ENCODE results near the gene PRKCB. TPM values are rescaled to one million over a fixed set of nuclear protein-coding genes. Genes with fewer than 3 reads are reported as not detected.

PRKCB gene
- total RNA-seq, 1 experiment from 2014 or later = 0.89 TPM

DNA sequence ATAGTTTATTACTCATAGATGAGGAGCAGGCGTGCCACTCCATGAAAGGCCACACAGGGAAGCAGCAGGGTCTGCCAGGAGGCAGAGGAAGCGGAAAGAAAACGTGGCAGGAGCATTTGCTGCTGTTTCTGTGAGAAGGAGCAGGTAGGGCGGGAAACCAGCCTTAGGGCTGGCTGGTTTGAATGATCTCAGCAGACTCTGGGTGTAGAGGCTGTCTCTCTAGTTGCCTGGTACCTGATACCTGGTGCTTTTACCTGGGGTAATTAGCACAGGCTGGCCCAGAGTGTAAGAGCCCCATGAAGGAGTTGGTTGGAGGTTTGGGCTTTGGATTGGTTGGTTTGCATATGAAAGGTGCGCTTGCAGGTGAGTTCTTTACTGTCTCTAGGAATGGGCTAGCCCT, 215.3 kb downstream of the PRKCB start:
- Histone ChIP-seq H3K4me3 (replicated peaks in 1 of 2; ENCODE audit: low read depth in 1 of 2, low read length in 2 of 2) (no peak overlapping the region), H4K20me1 (ENCODE audit: insufficient read depth) (no peaks in the 10 kb centered on the region), H3K9me2 (ENCODE audit: insufficient read depth) (no peaks in the 10 kb centered on the region), H3K27me3 (ENCODE audit: insufficient read depth, low read length) (peaks cover 48% of the 10 kb centered on the region), H3K9me3 (ENCODE audit: control insufficient read depth in 1 of 2, insufficient read depth in 1 of 2, low read depth in 1 of 2, low read length in 2 of 2) (no peaks in the 10 kb centered on the region), H3K4me1 (ENCODE audit: control insufficient read depth in 1 of 2, insufficient read depth in 2 of 2, low read length in 2 of 2) (no peaks in the 10 kb centered on the region), H3K36me3 (ENCODE audit: control insufficient read depth in 1 of 2, insufficient read depth in 2 of 2, low read length in 2 of 2) (no peaks in the 10 kb centered on the region), H2AFZ (ENCODE audit: low read depth, low read length, poor library complexity, severe bottlenecking) (no peak overlapping the region), H3K79me2 (ENCODE audit: insufficient read depth, low read length) (no peaks in the 10 kb centered on the region), H3K9ac (ENCODE audit: low read length) (no peak overlapping the region), H3K27ac (ENCODE audit: low read depth, low read length) (no peak overlapping the region), H3K4me2 (ENCODE audit: low read length) (no peak overlapping the region)
- ChIA-PET CTCF (no interaction called here), POLR2A (no interaction called here), RAD21 (ENCODE audit: low non-redundant PET in 1 of 2, low total read pairs in 2 of 2, uncharacterized antibody in 2 of 2, unreplicated experiment in 2 of 2) (no interaction called here)
- intact Hi-C loops (cut with micrococcal nuclease) = no loop called here
- DNase-seq (ENCODE audit: low read depth, low spot score) = no peak
- no TSS peak for BruUV-seq (replicated peaks)
- no peak for ATAC-seq
- TF ChIP-seq JUND (IDR thresholded peaks at IDR 0.05) = no peak
- TF ChIP-seq YY1 (IDR thresholded peaks at IDR 0.05; ENCODE audit: extremely low read depth, insufficient replicate concordance, low read depth, low read length) = no peak
- no peak for TF ChIP-seq POLR2A (IDR thresholded peaks at IDR 0.05; ENCODE audit: borderline replicate concordance, extremely low read depth, insufficient read depth, insufficient read length)
- no peak for TF ChIP-seq ELF1 (IDR thresholded peaks at IDR 0.05; ENCODE audit: borderline replicate concordance, low read depth)
- TF ChIP-seq ZFX (IDR thresholded peaks at IDR 0.05) = no peak

DNA sequence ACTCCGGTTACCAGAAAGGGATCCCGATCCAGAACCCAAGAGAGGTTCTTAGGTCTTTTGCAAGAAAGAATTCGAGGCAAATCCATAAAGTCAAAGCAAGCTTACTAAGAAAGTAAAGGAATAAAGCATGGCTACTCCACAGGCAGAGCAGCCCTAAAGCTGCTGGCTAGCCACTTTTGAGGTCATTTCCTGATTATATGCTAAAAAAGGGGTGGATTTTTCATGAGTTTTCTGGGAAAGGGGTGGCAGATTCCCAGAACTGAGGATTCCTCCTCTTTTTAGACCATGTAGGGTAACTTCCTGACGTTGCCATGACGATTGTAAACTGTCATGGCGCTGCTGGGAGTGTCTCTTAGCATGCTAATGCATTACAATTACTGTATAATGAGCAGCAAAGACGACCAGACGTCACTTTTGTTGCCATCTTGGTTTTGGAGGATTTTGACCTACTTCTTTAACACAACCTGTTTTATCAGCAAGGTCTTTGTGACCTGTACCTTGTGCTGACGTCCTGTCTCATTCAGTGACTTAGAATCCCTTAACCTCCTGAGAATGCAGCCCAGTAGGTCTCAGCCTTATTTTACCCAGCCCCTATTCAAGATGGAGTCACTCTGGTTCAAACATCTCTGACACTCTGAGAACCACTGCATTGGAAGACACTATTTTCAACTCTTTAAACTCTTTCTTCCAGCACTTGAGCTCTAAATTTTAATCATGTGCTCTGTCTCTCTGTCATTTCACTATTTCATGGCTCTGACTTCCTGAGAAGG, 216.7 kb downstream of the PRKCB start:
- ATAC-seq (no peak), DNase-seq (ENCODE audit: low read depth, low spot score) (no peak)
- H3K9me3 ChIP-seq (ENCODE audit: control insufficient read depth in 1 of 2, insufficient read depth in 1 of 2, low read depth in 1 of 2, low read length in 2 of 2) = no peaks in the 10 kb centered on the region
- H3K4me3 ChIP-seq (replicated peaks in 1 of 2; ENCODE audit: low read depth in 1 of 2, low read length in 2 of 2) = no peak overlapping the region
- peaks cover 57% of the 10 kb centered on the region for H3K27me3 ChIP-seq (ENCODE audit: insufficient read depth, low read length)
- intact Hi-C loops (cut with micrococcal nuclease) = no loop called here
- no peaks in the 10 kb centered on the region for H3K4me1 ChIP-seq (ENCODE audit: control insufficient read depth in 1 of 2, insufficient read depth in 2 of 2, low read length in 2 of 2)
- H3K79me2 ChIP-seq (ENCODE audit: insufficient read depth, low read length) = no peaks in the 10 kb centered on the region
- ChIA-PET POLR2A (no interaction called here), CTCF (no interaction called here), RAD21 (ENCODE audit: low non-redundant PET in 1 of 2, low total read pairs in 2 of 2, uncharacterized antibody in 2 of 2, unreplicated experiment in 2 of 2) (no interaction called here)
- no TSS peak for BruUV-seq (replicated peaks)
- no peaks in the 10 kb centered on the region for H4K20me1 ChIP-seq (ENCODE audit: insufficient read depth)
- no peak overlapping the region for H3K4me2 ChIP-seq (ENCODE audit: low read length)
- H3K9ac ChIP-seq (ENCODE audit: low read length) = no peak overlapping the region
- no peaks in the 10 kb centered on the region for H3K9me2 ChIP-seq (ENCODE audit: insufficient read depth)
- no peaks in the 10 kb centered on the region for H3K36me3 ChIP-seq (ENCODE audit: control insufficient read depth in 1 of 2, insufficient read depth in 2 of 2, low read length in 2 of 2)
- no peak overlapping the region for H3K27ac ChIP-seq (ENCODE audit: low read depth, low read length)
- no peak overlapping the region for H2AFZ ChIP-seq (ENCODE audit: low read depth, low read length, poor library complexity, severe bottlenecking)
- TF ChIP-seq EGR1 (IDR thresholded peaks at IDR 0.05; ENCODE audit: low read depth) (no peak), JUND (IDR thresholded peaks at IDR 0.05) (no peak), ZFX (IDR thresholded peaks at IDR 0.05) (no peak), POLR2A (IDR thresholded peaks at IDR 0.05; ENCODE audit: borderline replicate concordance, extremely low read depth, insufficient read depth, insufficient read length) (no peak), EZH2phosphoT487 (IDR thresholded peaks at IDR 0.05; ENCODE audit: borderline replicate concordance) (no peak), ZNF274 (IDR thresholded peaks at IDR 0.05; ENCODE audit: low read depth, low read length) (no peak), SP1 (IDR thresholded peaks at IDR 0.05; ENCODE audit: low read depth) (no peak), POLR2AphosphoS5 (IDR thresholded peaks at IDR 0.05; ENCODE audit: low read depth, low read length) (no peak), CEBPB (IDR thresholded peaks at IDR 0.05; ENCODE audit: low read depth) (no peak), RAD21 (IDR thresholded peaks at IDR 0.05; ENCODE audit: low read depth) (no peak), EZH2 (IDR thresholded peaks at IDR 0.05) (no peak), YY1 (IDR thresholded peaks at IDR 0.05; ENCODE audit: extremely low read depth, insufficient replicate concordance, low read depth, low read length) (no peak), TCF7L2 (IDR thresholded peaks at IDR 0.05; ENCODE audit: borderline replicate concordance, extremely low read depth, insufficient read depth, insufficient read length) (no peak), ELF1 (IDR thresholded peaks at IDR 0.05; ENCODE audit: borderline replicate concordance, low read depth) (no peak)
- TF ChIP-seq, protein P1, sequence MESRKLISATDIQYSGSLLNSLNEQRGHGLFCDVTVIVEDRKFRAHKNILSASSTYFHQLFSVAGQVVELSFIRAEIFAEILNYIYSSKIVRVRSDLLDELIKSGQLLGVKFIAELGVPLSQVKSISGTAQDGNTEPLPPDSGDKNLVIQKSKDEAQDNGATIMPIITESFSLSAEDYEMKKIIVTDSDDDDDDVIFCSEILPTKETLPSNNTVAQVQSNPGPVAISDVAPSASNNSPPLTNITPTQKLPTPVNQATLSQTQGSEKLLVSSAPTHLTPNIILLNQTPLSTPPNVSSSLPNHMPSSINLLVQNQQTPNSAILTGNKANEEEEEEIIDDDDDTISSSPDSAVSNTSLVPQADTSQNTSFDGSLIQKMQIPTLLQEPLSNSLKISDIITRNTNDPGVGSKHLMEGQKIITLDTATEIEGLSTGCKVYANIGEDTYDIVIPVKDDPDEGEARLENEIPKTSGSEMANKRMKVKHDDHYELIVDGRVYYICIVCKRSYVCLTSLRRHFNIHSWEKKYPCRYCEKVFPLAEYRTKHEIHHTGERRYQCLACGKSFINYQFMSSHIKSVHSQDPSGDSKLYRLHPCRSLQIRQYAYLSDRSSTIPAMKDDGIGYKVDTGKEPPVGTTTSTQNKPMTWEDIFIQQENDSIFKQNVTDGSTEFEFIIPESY (IDR thresholded peaks at IDR 0.05; ENCODE audit: extremely low read depth, insufficient replicate concordance, low read length) = no peak
- TF ChIP-seq, protein P2, sequence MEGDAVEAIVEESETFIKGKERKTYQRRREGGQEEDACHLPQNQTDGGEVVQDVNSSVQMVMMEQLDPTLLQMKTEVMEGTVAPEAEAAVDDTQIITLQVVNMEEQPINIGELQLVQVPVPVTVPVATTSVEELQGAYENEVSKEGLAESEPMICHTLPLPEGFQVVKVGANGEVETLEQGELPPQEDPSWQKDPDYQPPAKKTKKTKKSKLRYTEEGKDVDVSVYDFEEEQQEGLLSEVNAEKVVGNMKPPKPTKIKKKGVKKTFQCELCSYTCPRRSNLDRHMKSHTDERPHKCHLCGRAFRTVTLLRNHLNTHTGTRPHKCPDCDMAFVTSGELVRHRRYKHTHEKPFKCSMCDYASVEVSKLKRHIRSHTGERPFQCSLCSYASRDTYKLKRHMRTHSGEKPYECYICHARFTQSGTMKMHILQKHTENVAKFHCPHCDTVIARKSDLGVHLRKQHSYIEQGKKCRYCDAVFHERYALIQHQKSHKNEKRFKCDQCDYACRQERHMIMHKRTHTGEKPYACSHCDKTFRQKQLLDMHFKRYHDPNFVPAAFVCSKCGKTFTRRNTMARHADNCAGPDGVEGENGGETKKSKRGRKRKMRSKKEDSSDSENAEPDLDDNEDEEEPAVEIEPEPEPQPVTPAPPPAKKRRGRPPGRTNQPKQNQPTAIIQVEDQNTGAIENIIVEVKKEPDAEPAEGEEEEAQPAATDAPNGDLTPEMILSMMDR (IDR thresholded peaks at IDR 0.05 in 2 of 3, conservative IDR thresholded peaks at IDR 0.05 in 1 of 3; ENCODE audit: borderline replicate concordance in 1 of 3, insufficient read depth in 1 of 3, low read depth in 2 of 3, low read length in 2 of 3) = no peak

Data from HCT116 (cell line).